Activated T-helper 1 cell treated with anti-CD3 and anti-CD28 coated beads, Interleukin-12 subunit alpha, Interleukin-12 subunit beta, Interleukin-2, Interleukin-4 antibody, amounts not matched to agents 30 ng/mL and 10 ng/mL and 1 ng/mL, durations not matched to agents 14 hours and 24 hours and 36 hours (primary cell): ENCODE measurements around the gene RNF6. TPM values are rescaled to one million over a fixed set of nuclear protein-coding genes. Genes with fewer than 3 reads are reported as not detected.
A peak's percentile ranks its signal among the peaks of the same experiment; 100 is the strongest.

Experiments
- DNase-seq: peaks from one replicate; pipeline ENCODE4 v3.0.0; 2021; ENCODE audit warnings: low spot score
- H3K27ac Mint-ChIP-seq: one replicate; pipeline ENCODE4 v1.8.0; 2021; ENCODE audit warnings: mild to moderate bottlenecking, mixed read lengths
- H3K27me3 Mint-ChIP-seq: one replicate; pipeline ENCODE4 v1.8.0; 2022; ENCODE audit warnings: mild to moderate bottlenecking, moderate library complexity, mixed read lengths; ENCODE audit not compliant: insufficient read depth
- H3K36me3 Mint-ChIP-seq: one replicate; pipeline ENCODE4 v1.8.0; 2021; ENCODE audit warnings: low read depth, mixed read lengths
- H3K4me1 Mint-ChIP-seq: one replicate; pipeline ENCODE4 v1.8.0; 2021; ENCODE audit warnings: low read depth, mixed read lengths
- H3K4me3 Mint-ChIP-seq: one replicate; pipeline ENCODE4 v1.8.0; 2021; ENCODE audit warnings: mild to moderate bottlenecking, moderate library complexity, mixed read lengths
- H3K9me3 Mint-ChIP-seq: one replicate; pipeline ENCODE4 v1.8.0; 2021; ENCODE audit warnings: mixed read lengths
- intact Hi-C: fragments of 100-400 bp; cut with micrococcal nuclease; formaldehyde crosslinking; loops from one replicate; pipeline ENCODE4 v1.15.1; 2024
- total RNA-seq: library from RNA; stranded (reverse); gene quantifications from 2 replicates; pipeline ENCODE4 v1.2.3, GENCODE V29; 2022

The RNF6 gene
- total RNA-seq, 1 donor from 2014 or later = 53.2 TPM

DNA sequence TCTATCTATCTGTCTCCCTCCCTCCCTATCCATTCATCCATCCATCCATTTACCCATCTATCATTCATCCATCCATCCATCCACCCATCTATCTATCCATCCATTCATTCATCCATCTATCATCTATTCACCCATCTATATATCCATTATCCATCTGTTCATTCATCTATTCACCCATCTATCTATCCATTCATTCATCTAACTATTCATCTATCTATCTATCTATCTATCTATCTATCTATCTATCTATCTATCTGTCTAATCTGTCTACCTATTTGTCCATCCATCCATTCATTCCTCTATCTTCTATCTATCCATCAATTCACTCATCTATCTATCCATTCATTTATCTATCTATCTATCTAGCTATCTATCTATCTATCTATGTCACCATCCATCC lies 27.4 kb upstream of the RNF6 start:
- Mint-ChIP-seq H3K27me3 (peaks cover 4% of the 10 kb centered on the region), H3K4me3 (no peak overlapping the region), H3K36me3 (no peaks in the 10 kb centered on the region), H3K27ac (no peak overlapping the region), H3K9me3 (no peaks in the 10 kb centered on the region), H3K4me1 (peaks cover 6% of the 10 kb centered on the region)
- intact Hi-C loops = no loop called here
- no peak for DNase-seq

- Mint-ChIP-seq H3K4me1 (no peaks in the 10 kb centered on the region), H3K36me3 (no peaks in the 10 kb centered on the region)
These were observed 25.5 kb upstream of the RNF6 start for GRCh38 chr13:26247608-26248007.

DNA sequence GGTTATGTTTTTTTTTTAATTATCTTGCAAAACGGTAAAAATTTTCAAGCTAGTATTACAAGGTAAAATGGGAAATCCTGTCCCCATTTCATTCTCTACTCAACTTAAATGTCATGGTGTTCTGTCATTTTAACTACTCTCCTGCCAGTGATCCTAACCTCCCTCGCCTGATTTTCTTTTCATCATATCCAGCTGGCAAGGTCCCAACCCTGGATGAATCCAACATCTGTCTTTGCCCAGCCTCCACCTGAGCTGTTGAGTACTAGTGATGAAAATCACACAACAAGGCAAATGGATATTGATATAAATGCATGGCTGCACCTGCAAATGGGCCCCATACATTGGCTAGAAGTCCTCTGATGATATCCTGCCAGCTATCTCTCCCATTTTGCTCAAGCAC lies 24.9 kb upstream of the RNF6 start:
- H3K27me3 Mint-ChIP-seq = peaks cover 9% of the 10 kb centered on the region
- DNase-seq = no peak
- H3K9me3 Mint-ChIP-seq = peaks cover 16% of the 10 kb centered on the region
- no peak overlapping the region for H3K4me3 Mint-ChIP-seq
- intact Hi-C loops = no loop called here
- no peaks in the 10 kb centered on the region for H3K36me3 Mint-ChIP-seq
- H3K27ac Mint-ChIP-seq = no peak overlapping the region
- no peaks in the 10 kb centered on the region for H3K4me1 Mint-ChIP-seq

More at GRCh38 chr13:26247608-26248007, 25.5 kb upstream of the RNF6 start:
- H3K27me3 Mint-ChIP-seq = peaks cover 4% of the 10 kb centered on the region
- peaks cover 10% of the 10 kb centered on the region for H3K9me3 Mint-ChIP-seq
- H3K27ac Mint-ChIP-seq = no peak overlapping the region
- no peak for DNase-seq
- no peak overlapping the region for H3K4me3 Mint-ChIP-seq
- intact Hi-C loops = no loop called here

GRCh38 chr13:26246154-26246553 lies 24.0 kb upstream of the RNF6 start:
- H3K36me3 Mint-ChIP-seq = no peaks in the 10 kb centered on the region
- H3K4me1 Mint-ChIP-seq = no peaks in the 10 kb centered on the region
- DNase-seq = no peak
- intact Hi-C loops = no loop called here
- H3K27me3 Mint-ChIP-seq = peaks cover 10% of the 10 kb centered on the region
- no peak overlapping the region for H3K27ac Mint-ChIP-seq
- peaks cover 16% of the 10 kb centered on the region for H3K9me3 Mint-ChIP-seq
- no peak overlapping the region for H3K4me3 Mint-ChIP-seq

GRCh38 chr13:26236296-26236695 lies 14.2 kb upstream of the RNF6 start:
- Mint-ChIP-seq H3K36me3 (no peaks in the 10 kb centered on the region), H3K4me3 (no peak overlapping the region), H3K27ac (no peak overlapping the region), H3K4me1 (no peaks in the 10 kb centered on the region), H3K9me3 (no peaks in the 10 kb centered on the region), H3K27me3 (peaks cover 5% of the 10 kb centered on the region)
- DNase-seq = no peak
- intact Hi-C loops = no loop called here

DNA sequence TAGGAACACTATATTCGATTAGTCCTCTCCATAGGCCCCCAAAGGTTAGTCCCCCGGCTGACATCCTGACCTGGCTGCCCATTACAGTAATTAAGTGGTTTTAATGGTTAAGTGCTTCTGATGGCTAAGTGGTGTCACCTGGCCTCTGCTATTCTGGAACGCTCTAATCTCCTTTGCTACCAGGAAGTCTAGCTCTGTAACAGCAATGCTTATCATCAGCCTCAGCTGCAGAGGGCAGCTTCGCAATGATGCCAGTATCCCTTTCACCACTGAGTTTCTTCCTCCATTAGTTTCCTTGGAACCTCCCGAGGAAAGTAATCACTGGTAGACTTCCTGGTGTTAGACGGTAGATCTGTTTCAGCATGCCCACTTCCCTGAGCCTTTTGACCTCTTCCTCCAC lies 8.6 kb upstream of the RNF6 start:
- no peak for DNase-seq
- no peak overlapping the region for H3K4me3 Mint-ChIP-seq
- no peaks in the 10 kb centered on the region for H3K4me1 Mint-ChIP-seq
- no peaks in the 10 kb centered on the region for H3K9me3 Mint-ChIP-seq
- no peak overlapping the region for H3K27ac Mint-ChIP-seq
- peaks cover 2% of the 10 kb centered on the region for H3K27me3 Mint-ChIP-seq
- H3K36me3 Mint-ChIP-seq = no peaks in the 10 kb centered on the region
- intact Hi-C loops = no loop called here

GRCh38 chr13:26229080-26229615 lies 7.0 kb upstream of the RNF6 start:
- Mint-ChIP-seq H3K4me3 (no peak overlapping the region), H3K27me3 (peaks cover 2% of the 10 kb centered on the region), H3K36me3 (no peaks in the 10 kb centered on the region), H3K27ac (no peak overlapping the region), H3K4me1 (no peaks in the 10 kb centered on the region), H3K9me3 (no peaks in the 10 kb centered on the region)
- intact Hi-C loops = loop anchor here (10.0 kb wide), 1 partner anchor 1906 kb away; the partner anchor contains the start of gene PAN3
- no peak for DNase-seq

DNA sequence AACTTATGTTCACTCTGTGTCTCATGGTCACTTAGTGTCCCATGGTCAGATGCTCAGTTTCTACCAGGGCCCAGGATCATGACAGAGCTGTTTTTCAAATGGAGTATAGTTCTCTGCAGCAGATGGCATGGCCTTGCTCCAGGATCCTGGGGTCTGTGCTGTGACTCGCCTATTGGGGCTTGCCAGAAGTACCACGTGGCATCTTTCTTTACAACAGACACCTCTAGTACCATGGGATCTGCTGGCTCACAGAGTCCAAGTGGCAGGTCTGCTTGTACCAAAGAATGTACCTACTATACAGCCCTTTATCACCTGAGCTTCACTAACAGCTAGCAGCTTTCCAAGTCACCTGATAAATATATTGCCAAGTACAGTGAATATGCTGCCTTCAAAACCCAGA lies 6.0 kb upstream of the RNF6 start:
- no peak overlapping the region for H3K4me3 Mint-ChIP-seq
- H3K27me3 Mint-ChIP-seq = no peaks in the 10 kb centered on the region
- DNase-seq = no peak
- no peak overlapping the region for H3K27ac Mint-ChIP-seq
- intact Hi-C loops = loop anchor here (10.0 kb wide), 1 partner anchor 1907 kb away; the partner anchor contains the start of gene PAN3
- H3K4me1 Mint-ChIP-seq = peaks cover 1% of the 10 kb centered on the region
- H3K36me3 Mint-ChIP-seq = no peaks in the 10 kb centered on the region
- H3K9me3 Mint-ChIP-seq = no peaks in the 10 kb centered on the region

DNA sequence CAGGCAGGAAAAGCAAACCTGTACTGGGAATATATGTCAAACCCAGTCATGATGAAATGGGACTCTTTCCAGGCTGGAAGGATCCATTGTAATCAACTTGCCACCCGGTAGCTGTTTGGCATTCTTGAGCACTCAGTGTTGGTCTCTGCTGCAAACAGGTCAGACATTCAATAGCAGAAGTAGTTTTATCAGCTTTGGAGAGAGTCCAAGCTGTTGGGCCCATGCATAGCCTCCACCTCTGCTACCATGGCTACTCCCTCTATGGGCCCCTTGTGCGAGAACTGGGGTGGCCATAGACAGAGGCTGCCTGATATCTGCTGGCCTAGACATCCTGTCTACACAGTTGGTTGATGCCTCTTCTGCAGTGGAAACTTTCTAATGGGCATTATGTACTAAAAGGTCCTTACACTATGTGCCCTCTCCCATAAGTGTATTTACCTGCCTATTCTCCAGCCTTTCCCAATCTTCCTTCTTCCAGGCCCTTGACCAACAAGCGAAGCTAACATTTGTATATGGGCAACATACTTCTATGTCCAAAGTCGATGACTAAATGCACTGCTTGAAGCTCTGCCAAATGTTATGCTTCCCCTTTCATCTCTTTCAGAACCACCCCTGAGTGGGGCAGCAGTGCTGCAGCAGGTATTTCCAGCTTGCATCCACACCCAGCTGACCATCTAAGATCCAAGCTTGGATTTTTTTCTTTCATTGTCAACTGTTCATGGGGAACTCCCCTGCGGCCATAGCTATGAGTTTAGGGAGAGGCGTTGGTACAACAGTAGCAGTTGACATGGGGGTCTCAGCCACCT lies 5.3 kb upstream of the RNF6 start:
- H3K4me3 Mint-ChIP-seq = no peak overlapping the region
- no peaks in the 10 kb centered on the region for H3K36me3 Mint-ChIP-seq
- H3K27me3 Mint-ChIP-seq = no peaks in the 10 kb centered on the region
- H3K4me1 Mint-ChIP-seq = peaks cover 9% of the 10 kb centered on the region
- intact Hi-C loops = loop anchor here (10.0 kb wide), 1 partner anchor 1907 kb away; the partner anchor contains the start of gene PAN3
- no peak overlapping the region for H3K27ac Mint-ChIP-seq
- no peak for DNase-seq
- H3K9me3 Mint-ChIP-seq = no peaks in the 10 kb centered on the region

GRCh38 chr13:26225896-26226617 lies 3.9 kb upstream of the RNF6 start:
- Mint-ChIP-seq H3K27me3 (no peaks in the 10 kb centered on the region), H3K27ac (no peak overlapping the region), H3K4me3 (no peak overlapping the region), H3K36me3 (peaks cover 5% of the 10 kb centered on the region), H3K9me3 (no peaks in the 10 kb centered on the region), H3K4me1 (peaks cover 14% of the 10 kb centered on the region)
- intact Hi-C loops = loop anchor here (10.0 kb wide), 1 partner anchor 1909 kb away; the partner anchor contains the start of gene PAN3
- DNase-seq = no peak

DNA sequence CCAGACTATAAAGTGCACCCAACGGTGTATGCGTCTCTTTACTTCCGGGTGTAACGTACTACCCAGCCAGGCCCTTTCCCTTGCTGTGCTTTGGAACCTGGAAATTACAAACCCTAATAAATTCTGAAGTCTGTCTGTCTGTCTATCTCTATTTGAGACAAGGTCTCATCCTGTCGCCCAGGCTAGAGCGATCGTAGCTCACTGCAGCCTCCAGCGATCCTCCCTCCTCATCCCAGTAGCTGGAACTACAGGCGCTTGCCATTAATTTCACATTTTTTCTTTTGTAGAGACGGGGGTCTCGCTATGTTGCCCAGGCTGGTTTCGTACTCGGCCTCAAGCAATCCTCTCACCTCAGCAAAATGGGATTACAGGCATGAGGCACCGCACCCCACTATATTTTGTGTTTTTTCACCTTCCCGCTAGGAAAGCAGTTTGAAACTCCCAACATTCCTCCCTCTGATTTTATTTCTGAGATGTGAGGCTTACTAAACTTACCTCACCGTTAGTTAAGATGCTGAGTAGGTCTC lies 469 bp upstream of the RNF6 start:
- peaks cover 18% of the 10 kb centered on the region for H3K36me3 Mint-ChIP-seq

DNA sequence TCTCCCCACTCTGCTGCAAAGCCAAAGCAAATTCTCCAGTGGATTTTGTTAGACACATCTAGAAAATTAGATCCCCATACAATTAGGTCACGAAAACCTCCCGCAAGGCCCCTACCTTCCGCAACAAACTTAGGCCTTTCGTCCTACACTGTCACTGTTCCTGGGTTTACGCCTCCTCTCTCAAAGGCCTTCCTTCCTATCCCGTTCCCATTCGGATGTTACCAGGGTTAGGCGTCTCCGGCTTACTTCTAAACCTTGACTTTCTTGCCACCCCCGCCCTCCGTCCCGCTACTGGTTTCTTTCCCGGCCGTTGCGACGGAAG lies 754 bp downstream of the RNF6 start:
- no peaks in the 10 kb centered on the region for H3K27me3 Mint-ChIP-seq
- no peak for DNase-seq
- H3K4me3 Mint-ChIP-seq = peak overlapping the region; percentile 99
- no peaks in the 10 kb centered on the region for H3K9me3 Mint-ChIP-seq
- peaks cover 24% of the 10 kb centered on the region for H3K36me3 Mint-ChIP-seq
- H3K4me1 Mint-ChIP-seq = peaks cover 39% of the 10 kb centered on the region
- intact Hi-C loops = loop anchor here (1.0 to 10.0 kb wide), 8 partner anchors 32 to 1913 kb away; partner anchors contain the start of genes LNX2, MTIF3, NUP58 and PAN3
- peak overlapping the region; percentile 100 for H3K27ac Mint-ChIP-seq

More for the DNA sequence above, 469 bp upstream of the RNF6 start:
- no peaks in the 10 kb centered on the region for H3K9me3 Mint-ChIP-seq
- peak overlapping the region; percentile 100 for H3K27ac Mint-ChIP-seq
- peaks cover 33% of the 10 kb centered on the region for H3K4me1 Mint-ChIP-seq
- H3K27me3 Mint-ChIP-seq = no peaks in the 10 kb centered on the region
- intact Hi-C loops = loop anchor here (5.0 to 10.0 kb wide), 3 partner anchors 1300 to 1912 kb away; partner anchors contain the start of genes LNX2, PAN3 and POLR1D
- peak overlapping the region; percentile 99 for H3K4me3 Mint-ChIP-seq
- no peak for DNase-seq
